DOHH2 (cell line): ENCODE data around the gene ACOT12.

Experiments used
- H3F3A ChIP-seq: fragments of 200-600 bp; sonication (generic), shearing (Covaris generic); 2 replicates; pipeline ENCODE4 v1.6.0; 2016; ENCODE audit warnings: antibody characterized with exemption, mild to moderate bottlenecking; ENCODE audit not compliant: control insufficient read depth, insufficient read depth
- H3K27ac ChIP-seq: fragments of 200-600 bp; sonication (generic); 2 replicates; pipeline ENCODE4 v1.5.1; 2014; ENCODE audit warnings: low read depth, mild to moderate bottlenecking, low read length, moderate library complexity
- H3K27me3 ChIP-seq: fragments of 200-600 bp; sonication (generic); 2 replicates; pipeline ENCODE4 v1.6.1; 2014; ENCODE audit warnings: mild to moderate bottlenecking, low read length, mixed read lengths; ENCODE audit not compliant: control insufficient read depth
- H3K36me3 ChIP-seq: fragments of 200-600 bp; sonication (generic); 2 replicates; pipeline ENCODE4 v1.6.1; 2014; ENCODE audit warnings: mild to moderate bottlenecking, low read length, moderate library complexity, mixed read lengths; ENCODE audit not compliant: control insufficient read depth
- H3K4me1 ChIP-seq: fragments of 200-600 bp; sonication (generic); 2 replicates; pipeline ENCODE4 v1.6.1; 2014; ENCODE audit warnings: mild to moderate bottlenecking, low read length, mixed read lengths; ENCODE audit not compliant: control insufficient read depth
- H3K4me2 ChIP-seq: fragments of 200-600 bp; sonication (generic); 2 replicates; pipeline ENCODE4 v1.6.0; 2014; ENCODE audit warnings: mild to moderate bottlenecking, low read length, moderate library complexity
- H3K4me3 ChIP-seq: fragments of 200-600 bp; sonication (generic); 2 replicates; pipeline ENCODE4 v1.5.1; 2014; ENCODE audit warnings: mild to moderate bottlenecking, low read length, mixed read lengths
- H3K79me2 ChIP-seq: fragments of 200-600 bp; sonication (generic); 2 replicates; pipeline ENCODE4 v1.6.1; 2014; ENCODE audit warnings: mild to moderate bottlenecking, low read length, mixed read lengths; ENCODE audit not compliant: control insufficient read depth
- H3K9me2 ChIP-seq: fragments of 200-600 bp; sonication (generic); replicated peaks from 2 replicates; pipeline ENCODE4 v1.6.1; 2014; ENCODE audit warnings: mild to moderate bottlenecking, low read length, mixed read lengths; ENCODE audit not compliant: control insufficient read depth
- H3K9me3 ChIP-seq: fragments of 200-600 bp; sonication (generic); 2 replicates; pipeline ENCODE4 v1.6.1; 2014; ENCODE audit warnings: antibody characterized with exemption, low read length, mixed read lengths; ENCODE audit not compliant: control insufficient read depth, insufficient read depth
- H4K20me1 ChIP-seq: fragments of 200-600 bp; sonication (generic); 2 replicates; pipeline ENCODE4 v1.6.0; 2014; ENCODE audit warnings: low read depth, mild to moderate bottlenecking, antibody characterized with exemption, low read length, moderate library complexity; ENCODE audit not compliant: control insufficient read depth, insufficient read depth
- CTCF ChIP-seq: fragments of 200-600 bp; sonication (generic); IDR thresholded peaks from one replicate; pipeline ENCODE4 v1.5.1; 2014; ENCODE audit warnings: antibody characterized with exemption, mild to moderate bottlenecking, low read depth, low read length; ENCODE audit not compliant: poor library complexity, severe bottlenecking
- EZH2phosphoT487 ChIP-seq: fragments of 200-600 bp; sonication (generic); IDR thresholded peaks from 2 replicates; pipeline ENCODE4 v1.6.1; 2017; ENCODE audit warnings: borderline replicate concordance, mild to moderate bottlenecking, antibody characterized with exemption, low read length, moderate library complexity, mixed read lengths

ACOT12 gene

GRCh38 chr5:81424728-81425127 lies 30.8 kb upstream of the ACOT12 start:
- peaks cover 10% of the 10 kb centered on the region for H3K4me1 ChIP-seq
- no peaks in the 10 kb centered on the region for H3K79me2 ChIP-seq
- no peaks in the 10 kb centered on the region for H3K27me3 ChIP-seq
- H3F3A ChIP-seq = peaks cover 14% of the 10 kb centered on the region; the same call in 1 of the 2 replicates
- TF ChIP-seq CTCF (no peak), EZH2phosphoT487 (no peak)
- H3K4me3 ChIP-seq = no peak overlapping the region
- no peaks in the 10 kb centered on the region for H3K9me3 ChIP-seq
- H3K4me2 ChIP-seq = no peak overlapping the region
- H3K36me3 ChIP-seq = peaks cover 54% of the 10 kb centered on the region
- no peaks in the 10 kb centered on the region for H3K9me2 ChIP-seq
- H4K20me1 ChIP-seq = no peaks in the 10 kb centered on the region
- no peak overlapping the region for H3K27ac ChIP-seq

DNA sequence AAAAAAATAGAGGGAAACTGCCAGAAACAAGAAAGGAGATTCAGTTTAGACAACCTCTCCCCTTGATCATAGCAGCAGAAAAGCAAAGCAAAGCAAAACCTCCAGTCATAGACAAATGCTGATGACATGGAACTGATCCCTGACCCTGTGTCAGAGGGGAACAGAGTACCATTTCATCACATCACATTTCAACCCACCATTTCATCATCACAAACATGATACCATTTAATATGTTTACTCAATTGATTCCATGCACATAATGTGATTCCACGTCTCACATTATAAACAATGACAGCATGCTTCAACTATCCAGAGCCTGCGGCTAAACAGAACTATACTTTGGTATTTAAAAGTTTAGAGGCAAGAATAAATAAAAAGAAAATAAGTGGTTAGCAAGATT lies 28.7 kb upstream of the ACOT12 start:
- Histone ChIP-seq H3K9me2 (no peaks in the 10 kb centered on the region), H3K36me3 (peaks cover 61% of the 10 kb centered on the region), H3K27me3 (no peaks in the 10 kb centered on the region), H3K79me2 (no peaks in the 10 kb centered on the region), H4K20me1 (no peaks in the 10 kb centered on the region), H3K9me3 (no peaks in the 10 kb centered on the region), H3K4me2 (no peak overlapping the region), H3K4me3 (no peak overlapping the region), H3F3A (peaks cover 10% of the 10 kb centered on the region; the same call in 1 of the 2 replicates), H3K27ac (no peak overlapping the region), H3K4me1 (peaks cover 10% of the 10 kb centered on the region)
- TF ChIP-seq EZH2phosphoT487 (no peak), CTCF (no peak)

- Histone ChIP-seq H3F3A (no peaks in the 10 kb centered on the region), H3K27me3 (no peaks in the 10 kb centered on the region), H3K9me3 (no peaks in the 10 kb centered on the region), H3K79me2 (no peaks in the 10 kb centered on the region), H3K4me1 (no peaks in the 10 kb centered on the region), H3K4me2 (no peak overlapping the region), H3K9me2 (no peaks in the 10 kb centered on the region), H3K36me3 (peaks cover 47% of the 10 kb centered on the region), H3K4me3 (no peak overlapping the region), H3K27ac (no peak overlapping the region), H4K20me1 (no peaks in the 10 kb centered on the region)
- TF ChIP-seq EZH2phosphoT487 (no peak), CTCF (no peak)
Observed at GRCh38 chr5:81420039-81420667, 26.2 kb upstream of the ACOT12 start.
